Omental fat pad (tissue), 4 donors: ENCODE results near the gene CAPN14. TPM values are rescaled to one million over a fixed set of nuclear protein-coding genes. Genes with fewer than 3 reads are reported as not detected.
A peak's percentile ranks its signal among the peaks of the same experiment; 100 is the strongest.

ENCODE experiments used
- ATAC-seq: fragments of 150-250 bp; one replicate; pipeline ENCODE4 v1.9.1; 2016; ENCODE audit warnings: mild to moderate bottlenecking, moderate library complexity; ENCODE audit not compliant: low FRiP score
- DNase-seq: peaks from one replicate; pipeline ENCODE4 v3.0.0-alpha.2; 2019; ENCODE audit warnings: low spot score
- CTCF ChIP-seq, 3 donors: fragments of 450-650 bp; IDR thresholded peaks; one replicate each; pipeline ENCODE4 v1.5.1; 2016 to 2017; ENCODE audit warnings: antibody characterized with exemption in 3 of 3, mild to moderate bottlenecking in 3 of 3, moderate library complexity in 2 of 3
- total RNA-seq, 4 donors: library from RNA; depleted of rRNA; stranded (reverse); fragments of >200 nt; gene quantifications; one replicate each; pipeline ENCODE4 v1.1.0, GENCODE V29; 2016

Gene CAPN14
- total RNA-seq, 4 donors from 2014 or later = 0.13 TPM; not detected in 3

DNA sequence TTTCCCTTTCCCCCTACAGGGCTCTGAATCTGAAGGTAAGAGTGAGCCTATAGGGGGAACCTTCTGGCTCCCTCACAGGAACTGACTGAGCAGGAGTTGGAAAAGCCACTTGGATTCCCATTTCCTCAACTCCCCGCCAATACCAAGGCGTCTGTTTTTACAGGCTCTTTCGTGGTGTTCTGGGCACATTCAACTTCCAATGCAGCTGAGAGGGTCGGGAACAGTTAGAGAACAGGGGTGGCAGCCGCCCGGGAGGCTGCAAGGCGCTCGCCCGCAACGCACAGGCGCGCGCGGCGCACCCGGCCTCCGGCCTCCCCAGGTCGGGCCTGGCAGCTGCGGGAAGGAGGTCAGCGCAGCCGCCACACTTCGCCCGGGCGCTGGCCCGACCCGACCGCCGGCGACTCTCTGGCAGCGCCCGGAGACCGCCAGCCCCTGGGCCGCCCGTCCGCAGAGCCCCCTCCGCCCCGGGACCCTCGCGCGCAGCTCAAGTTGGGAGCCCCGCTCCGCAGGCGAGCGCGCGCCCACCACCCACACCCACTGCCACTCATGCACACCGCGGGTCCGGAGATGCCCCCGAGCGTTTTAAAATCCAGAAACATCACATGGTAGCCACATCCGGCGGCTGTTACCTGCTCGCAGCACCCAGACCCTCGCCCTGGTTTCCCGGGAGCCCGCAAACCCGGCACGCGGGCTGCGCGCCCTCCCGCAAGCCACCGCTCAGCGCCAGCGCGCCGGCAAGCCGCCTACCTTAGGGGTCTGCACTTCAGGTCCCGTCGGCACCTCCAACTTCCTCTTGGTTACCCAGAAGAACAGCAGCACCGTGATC, 79.9 kb downstream of the CAPN14 start:
- ATAC-seq = peak; percentile 4
- TF ChIP-seq CTCF (IDR thresholded peaks at IDR 0.05) = no peak
- no peak for DNase-seq

DNA sequence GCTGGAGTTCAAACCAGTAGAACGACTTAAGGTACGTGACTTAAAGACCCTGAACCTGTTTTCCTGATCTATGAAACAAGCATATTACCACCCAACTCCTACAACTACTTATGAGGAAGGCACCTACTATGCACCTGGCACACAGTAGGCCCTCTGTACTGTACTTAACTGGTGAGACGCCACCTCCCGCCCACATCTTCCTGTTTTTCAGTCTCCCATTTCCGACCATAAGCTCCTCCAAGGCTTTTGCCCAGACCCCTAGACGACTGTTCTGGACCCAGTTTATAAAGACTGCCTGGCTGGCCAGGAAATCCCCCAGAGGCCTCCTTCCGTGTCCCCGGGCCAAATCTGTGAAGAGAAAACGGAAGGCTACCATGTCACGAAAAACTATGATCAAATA, 80.6 kb downstream of the CAPN14 start:
- no peak for TF ChIP-seq CTCF (IDR thresholded peaks at IDR 0.05)
- ATAC-seq = no peak
- DNase-seq = no peak

- DNase-seq (no peak), ATAC-seq (no peak)
- no peak for TF ChIP-seq CTCF (IDR thresholded peaks at IDR 0.05)
Observed at GRCh38 chr2:31136000-31136399, 81.3 kb downstream of the CAPN14 start.

GRCh38 chr2:31134480-31134879, 82.8 kb downstream of the CAPN14 start:
- TF ChIP-seq CTCF (IDR thresholded peaks at IDR 0.05) = no peak
- DNase-seq (no peak), ATAC-seq (no peak)

- DNase-seq (no peak), ATAC-seq (no peak)
- no peak for TF ChIP-seq CTCF (IDR thresholded peaks at IDR 0.05)
Observed at GRCh38 chr2:31132786-31133185, 84.5 kb downstream of the CAPN14 start.

DNA sequence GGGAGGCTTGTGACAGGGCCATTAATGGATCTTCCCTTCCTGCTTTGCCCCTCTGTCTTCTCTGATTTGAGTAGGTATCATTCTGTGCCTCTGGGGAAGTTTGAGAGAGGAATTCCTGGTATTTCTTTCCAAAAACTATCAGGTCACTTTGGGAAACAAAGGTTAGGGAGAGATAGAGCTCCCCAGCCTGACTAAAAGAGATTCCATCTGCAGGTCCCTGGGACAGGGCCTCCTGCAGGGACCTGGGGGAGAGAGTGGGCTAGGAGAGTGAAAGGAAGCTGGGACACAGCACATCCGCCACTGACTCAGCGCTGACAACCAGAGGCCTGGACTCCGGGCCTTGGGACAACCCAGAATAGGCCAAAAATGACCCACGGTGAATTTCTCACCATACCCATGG, 85.4 kb downstream of the CAPN14 start:
- ATAC-seq (no peak), DNase-seq (no peak)
- TF ChIP-seq CTCF (IDR thresholded peaks at IDR 0.05) = no peak
